ENCODE data around the gene PDCD1LG2. TPM values are rescaled to one million over a fixed set of nuclear protein-coding genes. Genes with fewer than 3 reads are reported as not detected.

The PDCD1LG2 gene
- total RNA-seq, 6 experiments from 2014 or later: 0.49 to 2.4 (median 1.1) TPM

GRCh38 chr9:5553211-5553610 lies 42.9 kb downstream of the PDCD1LG2 start:
- Histone ChIP-seq H3K27me3 (no peaks in the 10 kb centered on the region), H3K27ac (no peak overlapping the region), H3K4me3 (no peak overlapping the region), H3K9me3 (no peaks in the 10 kb centered on the region), H3K36me3 (no peaks in the 10 kb centered on the region), H3K4me1 (no peaks in the 10 kb centered on the region)
- intact Hi-C loops (cut with DNase I): no loop called here
- 63% methylated on average over 4 of the region's 4 CpGs for WGBS (ENCODE audit: insufficient coverage, low coverage, low lambda C conversion rate, missing lambda C conversion rate)
- no peak for TF ChIP-seq POLR2A (IDR thresholded peaks at IDR 0.05)
- TF ChIP-seq, protein P1, sequence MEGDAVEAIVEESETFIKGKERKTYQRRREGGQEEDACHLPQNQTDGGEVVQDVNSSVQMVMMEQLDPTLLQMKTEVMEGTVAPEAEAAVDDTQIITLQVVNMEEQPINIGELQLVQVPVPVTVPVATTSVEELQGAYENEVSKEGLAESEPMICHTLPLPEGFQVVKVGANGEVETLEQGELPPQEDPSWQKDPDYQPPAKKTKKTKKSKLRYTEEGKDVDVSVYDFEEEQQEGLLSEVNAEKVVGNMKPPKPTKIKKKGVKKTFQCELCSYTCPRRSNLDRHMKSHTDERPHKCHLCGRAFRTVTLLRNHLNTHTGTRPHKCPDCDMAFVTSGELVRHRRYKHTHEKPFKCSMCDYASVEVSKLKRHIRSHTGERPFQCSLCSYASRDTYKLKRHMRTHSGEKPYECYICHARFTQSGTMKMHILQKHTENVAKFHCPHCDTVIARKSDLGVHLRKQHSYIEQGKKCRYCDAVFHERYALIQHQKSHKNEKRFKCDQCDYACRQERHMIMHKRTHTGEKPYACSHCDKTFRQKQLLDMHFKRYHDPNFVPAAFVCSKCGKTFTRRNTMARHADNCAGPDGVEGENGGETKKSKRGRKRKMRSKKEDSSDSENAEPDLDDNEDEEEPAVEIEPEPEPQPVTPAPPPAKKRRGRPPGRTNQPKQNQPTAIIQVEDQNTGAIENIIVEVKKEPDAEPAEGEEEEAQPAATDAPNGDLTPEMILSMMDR (IDR thresholded peaks at IDR 0.05): no peak
- no peak for ATAC-seq
- no peak for DNase-seq

DNA sequence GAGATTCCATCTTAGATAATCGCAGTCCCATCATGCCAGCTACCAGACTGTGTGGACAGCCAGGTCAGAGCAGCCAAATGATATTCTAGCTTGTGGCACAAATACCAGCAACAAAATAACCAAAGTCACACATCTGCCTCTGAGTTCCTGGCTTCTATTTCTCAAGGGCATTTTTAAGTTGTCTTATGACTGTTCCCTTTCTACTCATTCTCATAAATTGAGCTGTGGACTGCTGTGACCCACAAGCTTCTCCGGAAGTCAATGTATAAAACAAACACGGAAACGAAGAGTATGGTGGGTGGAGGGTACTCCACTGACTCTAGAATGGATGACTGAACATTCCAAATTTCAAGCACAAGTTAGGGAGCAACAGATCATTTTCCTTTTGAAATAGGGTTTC lies 43.9 kb downstream of the PDCD1LG2 start:
- Histone ChIP-seq H3K27ac (no peak overlapping the region), H3K4me1 (no peaks in the 10 kb centered on the region), H3K4me3 (no peak overlapping the region), H3K36me3 (no peaks in the 10 kb centered on the region), H3K27me3 (no peaks in the 10 kb centered on the region), H3K9me3 (no peaks in the 10 kb centered on the region)
- WGBS (ENCODE audit: insufficient coverage, low coverage, low lambda C conversion rate, missing lambda C conversion rate): 77% methylated on average over 4 of the region's 4 CpGs
- TF ChIP-seq POLR2A (IDR thresholded peaks at IDR 0.05): no peak
- TF ChIP-seq, protein P1 (IDR thresholded peaks at IDR 0.05): no peak
- DNase-seq: no peak
- intact Hi-C loops (cut with DNase I): no loop called here
- ATAC-seq: no peak

DNA sequence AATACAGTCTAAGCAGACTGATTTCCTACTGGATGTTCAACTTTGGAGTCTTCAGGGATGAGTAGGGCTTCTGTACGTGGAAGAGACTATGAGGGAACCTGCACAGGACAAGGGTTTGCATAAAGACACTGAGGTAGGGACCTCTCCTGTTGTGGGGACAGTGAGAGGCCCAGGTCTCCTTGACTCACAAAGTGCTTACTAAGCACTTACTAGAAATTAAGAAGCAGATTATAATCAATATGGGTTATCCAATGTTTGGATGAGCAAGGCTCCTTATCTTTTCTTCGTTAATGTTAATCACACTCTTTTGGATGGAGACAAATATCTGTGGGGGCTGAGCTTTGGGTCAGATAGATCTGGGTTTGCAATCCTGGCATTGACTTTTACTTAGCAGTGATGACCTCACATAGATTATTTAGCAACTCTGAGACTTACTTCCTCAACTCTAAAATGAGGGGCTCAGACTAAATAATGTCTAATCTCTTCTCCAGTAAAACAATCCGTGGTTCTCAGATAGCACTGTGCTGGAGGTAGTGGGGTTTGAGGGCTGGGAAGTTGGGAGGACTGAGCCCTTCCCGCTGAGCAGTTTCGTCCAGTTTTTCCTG lies 45.9 kb downstream of the PDCD1LG2 start:
- intact Hi-C loops (cut with DNase I): no loop called here
- Histone ChIP-seq H3K27ac (no peak overlapping the region), H3K27me3 (no peaks in the 10 kb centered on the region), H3K4me1 (no peaks in the 10 kb centered on the region), H3K9me3 (no peaks in the 10 kb centered on the region), H3K36me3 (no peaks in the 10 kb centered on the region), H3K4me3 (no peak overlapping the region)
- ATAC-seq (no peak), DNase-seq (no peak)
- WGBS (ENCODE audit: insufficient coverage, low coverage, low lambda C conversion rate, missing lambda C conversion rate): 65% methylated on average over 3 of the region's 5 CpGs
- no peak for TF ChIP-seq POLR2A (IDR thresholded peaks at IDR 0.05)
- TF ChIP-seq, protein P1 (IDR thresholded peaks at IDR 0.05): no peak

- TF ChIP-seq, protein P1 (IDR thresholded peaks at IDR 0.05): no peak
- no peak for TF ChIP-seq POLR2A (IDR thresholded peaks at IDR 0.05)
- intact Hi-C loops (cut with DNase I): no loop called here
- Histone ChIP-seq H3K4me3 (no peak overlapping the region), H3K36me3 (no peaks in the 10 kb centered on the region), H3K27ac (no peak overlapping the region), H3K9me3 (no peaks in the 10 kb centered on the region), H3K27me3 (no peaks in the 10 kb centered on the region), H3K4me1 (no peaks in the 10 kb centered on the region)
- peak in 3 of 4 donors; percentile 49 to 62 (median 56) for ATAC-seq
- no peak for DNase-seq
- WGBS (ENCODE audit: insufficient coverage, low coverage, low lambda C conversion rate, missing lambda C conversion rate): 41% methylated on average over 7 of the region's 7 CpGs
These were observed 47.6 kb downstream of the PDCD1LG2 start for GRCh38 chr9:5557606-5558587.

All from right lobe of liver (tissue), 6 donors.